ENCODE data around the gene PNMA6E.
"Not testable (repeated sequence)": the region's sequence is repeated elsewhere in the genome, so short reads cannot be mapped to it uniquely, and the experiment has no call there.

Gene PNMA6E

DNA sequence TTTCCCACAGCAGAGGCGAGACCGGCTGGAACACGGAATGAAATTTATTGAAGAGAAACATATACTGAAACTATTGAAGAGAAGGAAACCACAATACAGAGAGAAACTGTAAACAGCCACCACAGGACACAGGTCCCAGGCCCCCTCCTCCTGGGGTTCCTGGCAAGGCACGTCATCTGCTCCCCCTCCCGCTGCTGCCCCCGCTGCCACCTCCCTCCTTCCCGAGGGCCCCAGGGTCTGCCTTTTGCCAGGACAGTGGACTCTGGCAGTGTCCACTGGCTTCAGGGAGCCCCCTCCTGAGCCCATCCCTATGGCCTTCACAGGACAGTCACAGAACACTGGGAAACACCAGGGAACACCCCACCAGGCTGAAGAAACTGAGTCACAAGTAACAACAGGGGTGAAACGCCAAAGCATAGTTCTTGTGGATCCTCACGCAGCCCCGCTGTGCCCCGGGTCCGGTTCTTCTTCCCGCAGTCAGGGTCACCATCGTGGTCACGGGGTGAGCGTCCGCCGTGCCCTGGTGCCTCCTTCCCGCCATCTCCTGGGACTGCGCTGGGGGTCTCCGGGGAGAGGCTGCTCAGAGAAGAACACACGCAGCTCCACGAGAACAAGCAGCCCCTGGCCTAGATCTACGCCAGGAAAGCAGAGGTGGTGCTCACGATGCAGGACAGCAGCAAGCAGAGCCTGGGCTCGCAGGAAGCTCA is 5.4 kb downstream of the PNMA6E start:
- no peak overlapping the region for H3K9ac ChIP-seq (ENCODE audit: low read length in 2 of 2)
- H3K27ac ChIP-seq (ENCODE audit: low read length) = no peak overlapping the region
- no peaks in the 10 kb centered on the region for H3K4me1 ChIP-seq (ENCODE audit: control insufficient read depth, insufficient read depth, low read length)
- H3K27me3 ChIP-seq (ENCODE audit: control insufficient read depth in 1 of 2, insufficient read depth in 2 of 2, low read length in 2 of 2) = peaks cover 0 to 11% of the 10 kb centered on the region in 2 donors
- no peaks in the 10 kb centered on the region for H3K36me3 ChIP-seq (ENCODE audit: control insufficient read depth in 2 of 2, insufficient read depth in 2 of 2, low read length in 2 of 2)
- no peak overlapping the region for H3K4me3 ChIP-seq (ENCODE audit: low read length in 2 of 2)
- no peaks in the 10 kb centered on the region for H3K9me3 ChIP-seq (ENCODE audit: control insufficient read depth in 2 of 2, low read length in 2 of 2)

DNA sequence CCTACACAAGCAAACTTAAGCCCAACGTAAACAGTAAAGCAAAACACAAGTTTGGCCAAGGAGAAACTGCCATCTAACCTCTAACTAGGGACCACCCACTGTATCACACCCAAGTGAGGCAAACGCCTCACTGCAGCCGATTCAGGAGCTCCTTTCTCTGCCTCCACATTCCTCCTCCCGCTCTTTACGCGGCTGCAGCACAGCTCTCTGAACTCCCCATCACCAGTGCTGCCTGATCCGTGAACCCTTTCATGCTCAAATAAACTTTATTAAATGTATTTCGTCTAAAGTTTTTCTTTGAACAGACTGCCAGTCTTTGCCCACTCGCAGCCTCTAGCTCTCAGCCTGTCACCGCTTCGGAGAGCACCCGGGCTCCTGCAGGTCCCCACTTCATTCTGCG is 6.5 kb downstream of the PNMA6E start:
- H3K27ac ChIP-seq (ENCODE audit: low read length) = no peak overlapping the region
- no peaks in the 10 kb centered on the region for H3K4me1 ChIP-seq (ENCODE audit: control insufficient read depth, insufficient read depth, low read length)
- H3K9me3 ChIP-seq (ENCODE audit: control insufficient read depth in 2 of 2, low read length in 2 of 2) = no peaks in the 10 kb centered on the region
- no peak overlapping the region for H3K9ac ChIP-seq (ENCODE audit: low read length in 2 of 2)
- peaks cover 0 to 11% of the 10 kb centered on the region in 2 donors for H3K27me3 ChIP-seq (ENCODE audit: control insufficient read depth in 1 of 2, insufficient read depth in 2 of 2, low read length in 2 of 2)
- no peaks in the 10 kb centered on the region for H3K36me3 ChIP-seq (ENCODE audit: control insufficient read depth in 2 of 2, insufficient read depth in 2 of 2, low read length in 2 of 2)
- H3K4me3 ChIP-seq (ENCODE audit: low read length in 2 of 2) = no peak overlapping the region

- H3K27me3 ChIP-seq (ENCODE audit: control insufficient read depth in 1 of 2, insufficient read depth in 2 of 2, low read length in 2 of 2) = peaks cover 0 to 3% of the 10 kb centered on the region in 2 donors
- H3K4me3 ChIP-seq (ENCODE audit: low read length in 2 of 2) = no peak overlapping the region
- H3K36me3 ChIP-seq (ENCODE audit: control insufficient read depth in 2 of 2, insufficient read depth in 2 of 2, low read length in 2 of 2) = no peaks in the 10 kb centered on the region
- H3K27ac ChIP-seq (ENCODE audit: low read length) = no peak overlapping the region
- H3K4me1 ChIP-seq (ENCODE audit: control insufficient read depth, insufficient read depth, low read length) = no peaks in the 10 kb centered on the region
- no peaks in the 10 kb centered on the region for H3K9me3 ChIP-seq (ENCODE audit: control insufficient read depth in 2 of 2, low read length in 2 of 2)
- H3K9ac ChIP-seq (ENCODE audit: low read length in 2 of 2) = no peak overlapping the region
These were observed 8.4 kb downstream of the PNMA6E start for GRCh38 chrX:153392642-153393321.

DNA sequence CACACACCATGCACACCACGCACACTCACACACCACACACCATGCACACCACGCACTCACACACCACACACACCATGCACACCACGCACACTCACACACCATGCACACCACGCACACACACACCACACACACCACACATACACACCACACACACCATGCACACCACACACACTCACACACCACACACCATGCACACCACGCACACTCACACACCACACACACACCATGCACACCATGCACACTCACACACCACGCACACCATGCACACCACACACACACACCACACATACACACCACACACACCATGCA is 11.7 kb downstream of the PNMA6E start:
- H3K36me3 ChIP-seq (ENCODE audit: control insufficient read depth in 2 of 2, insufficient read depth in 2 of 2, low read length in 2 of 2); H3K4me1 ChIP-seq (ENCODE audit: control insufficient read depth, insufficient read depth, low read length); H3K27me3 ChIP-seq (ENCODE audit: control insufficient read depth in 1 of 2, insufficient read depth in 2 of 2, low read length in 2 of 2); H3K9ac ChIP-seq (ENCODE audit: low read length in 2 of 2); H3K9me3 ChIP-seq (ENCODE audit: control insufficient read depth in 2 of 2, low read length in 2 of 2); H3K27ac ChIP-seq (ENCODE audit: low read length); H3K4me3 ChIP-seq (ENCODE audit: low read length in 2 of 2): not testable (repeated sequence)

DNA sequence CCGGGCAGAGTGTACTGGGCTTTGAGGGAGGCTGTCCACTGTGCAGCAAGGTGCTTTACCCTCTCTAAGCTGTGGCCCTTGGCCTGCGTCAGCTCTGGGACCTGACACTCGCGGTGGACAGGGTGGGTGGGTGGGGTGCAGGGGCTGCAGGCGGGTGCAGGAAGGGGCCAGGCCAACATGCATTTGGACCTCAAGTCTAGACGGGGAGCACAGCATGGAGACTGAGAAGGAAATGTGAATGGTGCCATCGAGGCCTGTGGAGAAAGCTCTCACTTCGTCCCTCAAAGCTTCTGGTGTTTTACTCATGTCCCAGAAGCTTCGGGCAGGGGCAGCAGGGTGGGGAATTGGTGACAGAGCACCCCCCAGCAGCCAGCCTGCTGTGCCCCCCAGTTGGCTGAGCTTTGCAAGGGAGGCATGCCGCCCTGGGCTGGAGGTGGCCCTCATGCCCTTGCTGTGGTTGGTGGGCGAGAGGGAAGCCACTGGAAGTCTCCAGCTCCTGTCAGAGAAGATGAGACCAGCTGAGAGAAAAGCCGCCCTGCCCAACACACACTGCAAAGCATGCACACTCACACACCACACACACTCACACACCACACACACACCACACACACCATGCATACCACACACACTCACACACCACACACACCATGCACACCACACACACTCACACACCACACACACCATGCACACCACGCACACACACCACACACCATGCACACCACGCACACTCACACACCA is 12.3 kb downstream of the PNMA6E start:
- Histone ChIP-seq H3K4me1 (ENCODE audit: control insufficient read depth, insufficient read depth, low read length) (no peaks in the 10 kb centered on the region), H3K9ac (ENCODE audit: low read length in 2 of 2) (no peak overlapping the region), H3K27ac (ENCODE audit: low read length) (no peak overlapping the region), H3K9me3 (ENCODE audit: control insufficient read depth in 2 of 2, low read length in 2 of 2) (no peaks in the 10 kb centered on the region), H3K27me3 (ENCODE audit: control insufficient read depth in 1 of 2, insufficient read depth in 2 of 2, low read length in 2 of 2) (peaks cover 0 to 2% of the 10 kb centered on the region in 2 donors), H3K4me3 (ENCODE audit: low read length in 2 of 2) (no peak overlapping the region), H3K36me3 (ENCODE audit: control insufficient read depth in 2 of 2, insufficient read depth in 2 of 2, low read length in 2 of 2) (no peaks in the 10 kb centered on the region)

DNA sequence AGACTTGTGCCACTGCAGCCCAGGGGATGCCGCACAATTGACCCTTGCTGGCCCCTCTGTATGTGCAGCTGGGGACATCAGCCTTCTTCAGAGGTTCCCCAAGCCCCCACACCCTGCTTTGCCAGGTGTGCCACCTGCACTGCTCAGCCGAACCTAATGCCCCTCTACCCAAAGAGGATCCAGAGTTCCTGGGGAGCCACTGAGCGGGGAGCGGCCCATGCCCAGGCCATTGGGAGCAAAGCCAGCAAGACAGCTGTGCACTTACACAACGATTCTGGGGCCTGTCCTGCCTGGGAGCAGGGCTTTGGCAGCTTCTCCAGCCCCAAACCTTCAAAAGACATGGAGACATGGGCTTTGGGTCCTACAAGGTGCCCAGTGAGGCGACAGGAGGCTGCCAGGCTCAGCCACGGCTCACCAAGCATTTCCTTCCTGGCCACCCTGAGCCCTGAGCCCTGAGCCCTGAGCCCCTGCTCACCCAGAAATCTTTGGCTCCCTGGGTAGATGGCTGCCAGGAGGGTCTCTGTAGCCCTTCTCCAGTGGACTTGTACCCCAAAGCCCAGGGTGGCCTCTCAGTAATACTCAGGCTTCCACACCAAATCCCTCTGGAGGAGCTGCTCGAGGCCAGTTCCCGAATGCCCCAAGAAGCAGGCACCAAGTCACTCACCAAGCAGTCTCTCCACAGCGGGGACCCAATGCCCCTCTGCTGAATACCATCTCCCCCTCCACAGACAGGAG is 13.0 kb downstream of the PNMA6E start:
- no peak overlapping the region for H3K4me3 ChIP-seq (ENCODE audit: low read length in 2 of 2)
- no peaks in the 10 kb centered on the region for H3K9me3 ChIP-seq (ENCODE audit: control insufficient read depth in 2 of 2, low read length in 2 of 2)
- no peak overlapping the region for H3K9ac ChIP-seq (ENCODE audit: low read length in 2 of 2)
- no peak overlapping the region for H3K27ac ChIP-seq (ENCODE audit: low read length)
- peaks cover 0 to 4% of the 10 kb centered on the region in 2 donors for H3K27me3 ChIP-seq (ENCODE audit: control insufficient read depth in 1 of 2, insufficient read depth in 2 of 2, low read length in 2 of 2)
- H3K4me1 ChIP-seq (ENCODE audit: control insufficient read depth, insufficient read depth, low read length) = no peaks in the 10 kb centered on the region
- H3K36me3 ChIP-seq (ENCODE audit: control insufficient read depth in 2 of 2, insufficient read depth in 2 of 2, low read length in 2 of 2) = no peaks in the 10 kb centered on the region

DNA sequence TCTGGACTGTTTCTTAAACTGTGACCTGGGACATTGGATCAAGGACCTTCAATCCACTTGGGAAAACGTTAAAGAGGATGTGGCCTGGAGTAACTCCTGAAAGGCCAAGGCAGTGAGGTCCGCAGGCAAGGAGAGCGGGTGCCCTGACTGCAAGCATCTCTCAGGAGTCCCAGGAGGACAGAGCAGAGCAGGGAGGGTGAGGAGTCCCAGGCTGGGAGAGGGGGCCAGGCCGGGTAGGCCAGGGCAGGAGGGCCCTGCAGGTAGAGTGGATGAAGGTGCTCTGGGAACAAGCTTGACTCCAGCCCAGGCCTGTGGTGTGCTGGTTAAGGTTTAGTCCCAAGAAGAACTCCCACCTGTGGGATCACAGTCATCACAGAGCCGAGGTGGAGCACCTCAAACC is 13.8 kb downstream of the PNMA6E start:
- Histone ChIP-seq H3K27ac (ENCODE audit: low read length) (no peak overlapping the region), H3K9me3 (ENCODE audit: control insufficient read depth in 2 of 2, low read length in 2 of 2) (no peaks in the 10 kb centered on the region), H3K9ac (ENCODE audit: low read length in 2 of 2) (no peak overlapping the region), H3K4me1 (ENCODE audit: control insufficient read depth, insufficient read depth, low read length) (no peaks in the 10 kb centered on the region), H3K4me3 (ENCODE audit: low read length in 2 of 2) (no peak overlapping the region), H3K36me3 (ENCODE audit: control insufficient read depth in 2 of 2, insufficient read depth in 2 of 2, low read length in 2 of 2) (no peaks in the 10 kb centered on the region), H3K27me3 (ENCODE audit: control insufficient read depth in 1 of 2, insufficient read depth in 2 of 2, low read length in 2 of 2) (peaks cover 0 to 4% of the 10 kb centered on the region in 2 donors)

DNA sequence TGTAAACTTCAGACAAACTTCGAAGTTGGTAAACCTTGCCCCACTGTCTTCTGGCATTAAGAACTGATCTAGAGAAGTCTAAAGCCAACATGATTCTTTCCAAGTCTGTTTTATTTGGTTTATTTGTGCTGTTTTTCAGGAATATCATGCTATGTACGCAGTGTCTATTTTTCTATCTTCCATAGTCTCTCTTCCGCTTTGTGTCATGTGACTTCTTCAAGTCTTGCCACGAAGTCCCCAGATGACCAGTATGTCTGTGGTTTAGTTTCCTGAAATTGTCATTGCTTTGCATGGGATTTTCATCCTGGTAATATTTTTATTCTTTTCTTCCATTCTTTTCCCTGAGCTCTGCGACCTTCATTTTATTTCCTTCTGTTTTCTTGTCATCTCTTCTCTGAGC is 15.1 kb downstream of the PNMA6E start:
- no peaks in the 10 kb centered on the region for H3K9me3 ChIP-seq (ENCODE audit: control insufficient read depth in 2 of 2, low read length in 2 of 2)
- peaks cover 0 to 4% of the 10 kb centered on the region in 2 donors for H3K27me3 ChIP-seq (ENCODE audit: control insufficient read depth in 1 of 2, insufficient read depth in 2 of 2, low read length in 2 of 2)
- no peak overlapping the region for H3K27ac ChIP-seq (ENCODE audit: low read length)
- H3K4me3 ChIP-seq (ENCODE audit: low read length in 2 of 2) = no peak overlapping the region
- H3K9ac ChIP-seq (ENCODE audit: low read length in 2 of 2) = no peak overlapping the region
- H3K36me3 ChIP-seq (ENCODE audit: control insufficient read depth in 2 of 2, insufficient read depth in 2 of 2, low read length in 2 of 2) = no peaks in the 10 kb centered on the region
- H3K4me1 ChIP-seq (ENCODE audit: control insufficient read depth, insufficient read depth, low read length) = no peaks in the 10 kb centered on the region

DNA sequence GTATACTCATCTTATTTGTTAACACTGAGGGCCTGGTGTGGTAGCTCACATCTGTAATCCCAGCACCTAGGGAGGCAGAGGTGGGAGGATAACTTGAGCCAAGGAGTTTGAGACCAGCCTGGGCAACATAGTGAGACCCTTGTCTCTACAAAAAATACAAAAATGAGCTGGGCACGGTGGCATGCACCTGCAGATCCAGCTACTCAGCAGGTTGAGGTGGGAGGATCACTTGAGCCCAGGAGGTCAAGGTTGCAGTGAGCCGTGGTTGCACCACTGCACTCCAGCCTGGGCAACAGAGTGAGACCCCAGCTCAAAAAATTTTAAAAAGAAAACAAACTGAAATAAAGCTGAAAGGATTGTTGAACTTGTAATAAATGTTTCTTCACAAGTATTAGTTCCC is 16.2 kb downstream of the PNMA6E start:
- not testable (repeated sequence) for H3K27ac ChIP-seq (ENCODE audit: low read length); H3K4me3 ChIP-seq (ENCODE audit: low read length in 2 of 2); H3K9ac ChIP-seq (ENCODE audit: low read length in 2 of 2); H3K36me3 ChIP-seq (ENCODE audit: control insufficient read depth in 2 of 2, insufficient read depth in 2 of 2, low read length in 2 of 2); H3K4me1 ChIP-seq (ENCODE audit: control insufficient read depth, insufficient read depth, low read length); H3K27me3 ChIP-seq (ENCODE audit: control insufficient read depth in 1 of 2, insufficient read depth in 2 of 2, low read length in 2 of 2); H3K9me3 ChIP-seq (ENCODE audit: control insufficient read depth in 2 of 2, low read length in 2 of 2)

DNA sequence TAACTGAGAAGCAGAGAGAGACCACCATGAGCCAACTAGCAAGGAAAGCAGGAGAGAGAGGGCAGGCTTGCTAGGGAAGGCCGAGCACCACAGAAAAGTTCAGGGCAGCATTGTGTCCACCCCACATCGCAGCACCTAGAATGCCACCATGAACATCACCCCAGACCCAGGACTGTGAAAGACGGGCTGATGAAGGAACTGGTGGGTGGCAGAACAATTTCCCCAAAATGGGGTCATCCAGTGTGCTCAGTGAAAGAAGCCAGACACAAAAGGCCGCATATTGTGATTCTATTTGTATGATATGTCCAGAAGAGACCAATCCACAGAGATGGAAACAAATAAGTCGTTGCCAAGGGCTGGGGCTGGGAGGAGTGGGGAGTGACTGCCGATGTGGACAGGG is 16.8 kb downstream of the PNMA6E start:
- Histone ChIP-seq H3K27me3 (ENCODE audit: control insufficient read depth in 1 of 2, insufficient read depth in 2 of 2, low read length in 2 of 2) (peaks cover 0 to 4% of the 10 kb centered on the region in 2 donors), H3K9ac (ENCODE audit: low read length in 2 of 2) (no peak overlapping the region), H3K4me3 (ENCODE audit: low read length in 2 of 2) (no peak overlapping the region), H3K4me1 (ENCODE audit: control insufficient read depth, insufficient read depth, low read length) (no peaks in the 10 kb centered on the region), H3K9me3 (ENCODE audit: control insufficient read depth in 2 of 2, low read length in 2 of 2) (no peaks in the 10 kb centered on the region), H3K27ac (ENCODE audit: low read length) (no peak overlapping the region), H3K36me3 (ENCODE audit: control insufficient read depth in 2 of 2, insufficient read depth in 2 of 2, low read length in 2 of 2) (no peaks in the 10 kb centered on the region)
